HG02840 (cell line): ENCODE data around the gene CAV3.

ENCODE experiments used
- ATAC-seq: cut with Tn5 transposase; IDR thresholded peaks from one replicate; pipeline ENCODE4 v1.9.1; 2021; ENCODE audit warnings: mild to moderate bottlenecking, moderate library complexity, moderate number of reproducible peaks; ENCODE audit not compliant: unreplicated experiment, low FRiP score

Gene CAV3

GRCh38 chr3:8759038-8759707 is 25.6 kb downstream of the CAV3 start:
- no peak for ATAC-seq

- no peak for ATAC-seq
Measured at GRCh38 chr3:8760091-8760490, 26.5 kb downstream of the CAV3 start.

- ATAC-seq: no peak
Measured at GRCh38 chr3:8760506-8760905, 26.9 kb downstream of the CAV3 start.

- ATAC-seq: no peak
Measured at GRCh38 chr3:8761866-8762265, 28.3 kb downstream of the CAV3 start.

- no peak for ATAC-seq
Measured at GRCh38 chr3:8762607-8763377, 29.2 kb downstream of the CAV3 start.

- ATAC-seq: no peak
Measured at GRCh38 chr3:8764528-8764927, 30.9 kb downstream of the CAV3 start.

- ATAC-seq: no peak
Measured at GRCh38 chr3:8765528-8765927, 31.9 kb downstream of the CAV3 start.

- ATAC-seq: no peak
Measured at GRCh38 chr3:8766148-8766547, 32.5 kb downstream of the CAV3 start.

GRCh38 chr3:8767256-8767666 is 33.7 kb downstream of the CAV3 start:
- ATAC-seq: peak; percentile 3

GRCh38 chr3:8767667-8768363 is 34.2 kb downstream of the CAV3 start:
- ATAC-seq: peak; percentile 51

GRCh38 chr3:8768364-8769087 is 34.9 kb downstream of the CAV3 start:
- peak; percentile 23 for ATAC-seq

GRCh38 chr3:8769088-8769822 is 35.7 kb downstream of the CAV3 start, which contains the start of gene OXTR:
TSS of gene OXTR (minus strand) at chr3:8769613. CDS start at chr3:8768187, 1,426 bp downstream.
- peak; percentile 53 for ATAC-seq

GRCh38 chr3:8773941-8774542 is 40.4 kb downstream of the CAV3 start:
- no peak for ATAC-seq

GRCh38 chr3:8775181-8775580 is 41.6 kb downstream of the CAV3 start:
- ATAC-seq: no peak

- ATAC-seq: no peak
Measured at GRCh38 chr3:8775602-8776001, 42.0 kb downstream of the CAV3 start.

- ATAC-seq: no peak
Measured at GRCh38 chr3:8776406-8776805, 42.8 kb downstream of the CAV3 start.

GRCh38 chr3:8777201-8777977 is 43.8 kb downstream of the CAV3 start:
- no peak for ATAC-seq

- no peak for ATAC-seq
Measured at GRCh38 chr3:8777978-8778267, 44.3 kb downstream of the CAV3 start.

- no peak for ATAC-seq
Measured at GRCh38 chr3:8778475-8778874, 44.9 kb downstream of the CAV3 start.
